B cell (primary cell): ENCODE measurements around the gene FGFR3. TPM values are rescaled to one million over a fixed set of nuclear protein-coding genes. Genes with fewer than 3 reads are reported as not detected.
A peak's percentile ranks its signal among the peaks of the same experiment; 100 is the strongest.

Experiments used
- ATAC-seq: fragments of 200-7000 bp; cut with Tn5 transposase; one replicate; pipeline ENCODE4 v1.10.0; 2021; ENCODE audit warnings: low read depth, mild to moderate bottlenecking, moderate number of reproducible peaks, moderate library complexity
- CTCF ChIA-PET: fragments of 350-600 bp; sonication (Branson Sonifier 250); formaldehyde crosslinking; loops from one replicate; lab custom pipeline; 2021; ENCODE audit warnings: antibody characterized with exemption, inconsistent platforms; lab: Charles Lee
- POLR2A ChIA-PET: fragments of 350-600 bp; sonication (Branson Sonifier 250); formaldehyde crosslinking; loops from one replicate; lab custom pipeline; 2021; ENCODE audit warnings: antibody characterized with exemption; lab: Charles Lee
- DNase-seq: peaks from one replicate; pipeline ENCODE4 v3.0.0; 2013
- H2AFZ ChIP-seq: 2 replicates; pipeline ENCODE4 v1.6.1; 2012; ENCODE audit warnings: mild to moderate bottlenecking, low read depth, low read length; ENCODE audit not compliant: insufficient read depth, poor library complexity, severe bottlenecking
- H3K27ac ChIP-seq, 2 donors: 1 replicate in 1 of 2; 2 replicates in 1 of 2; pipeline ENCODE4 v1.5.1; 2012 to 2013; ENCODE audit warnings: low read length in 2 of 2, mild to moderate bottlenecking in 2 of 2, moderate library complexity in 1 of 2
- H3K27me3 ChIP-seq, 4 experiments: fragments of 200-600 bp in 1 of 4; sonication (generic) in 1 of 4; replicated peaks in 1 of 4; 1 replicate in 2 of 4; 2 replicates in 2 of 4; pipeline versions ENCODE4 v1.6.1 to v1.7.0; 2013 to 2016; ENCODE audit warnings: low read length in 3 of 4, mild to moderate bottlenecking in 2 of 4, mixed read lengths in 1 of 4, moderate library complexity in 1 of 4; ENCODE audit not compliant: insufficient read depth in 4 of 4, control insufficient read depth in 3 of 4; ENCODE audit errors: control extremely low read depth in 1 of 4
- H3K36me3 ChIP-seq, 2 experiments: replicated peaks in 1 of 2; 1 replicate in 1 of 2; 2 replicates in 1 of 2; pipeline versions ENCODE4 v1.6.1 to v1.7.1; 2013; ENCODE audit warnings: low read length in 1 of 2; ENCODE audit not compliant: insufficient read depth in 2 of 2, control insufficient read depth in 1 of 2; ENCODE audit errors: control extremely low read depth in 1 of 2, extremely low read depth in 1 of 2
- H3K4me1 ChIP-seq, 2 donors: fragments of 200-600 bp in 1 of 2; sonication (generic) in 1 of 2; 1 replicate in 1 of 2; 2 replicates in 1 of 2; pipeline versions ENCODE4 v1.5.1 to v1.6.1; 2013 to 2017; ENCODE audit warnings: low read length in 2 of 2; ENCODE audit not compliant: control insufficient read depth in 2 of 2, insufficient read depth in 2 of 2
- H3K4me2 ChIP-seq: replicated peaks from 2 replicates; pipeline ENCODE3; 2012; ENCODE audit warnings: mild to moderate bottlenecking, low read depth, low read length; ENCODE audit not compliant: poor library complexity, severe bottlenecking
- H3K4me3 ChIP-seq, 5 experiments: fragments of 200-600 bp in 1 of 5; sonication (generic) in 1 of 5; 1 replicate in 3 of 5; 2 replicates in 2 of 5; pipeline versions ENCODE4 v1.5.1 to v1.7.0; 2011 to 2016; ENCODE audit warnings: low read length in 4 of 5, mild to moderate bottlenecking in 4 of 5, low read depth in 2 of 5, control low read depth in 1 of 5, moderate library complexity in 1 of 5; ENCODE audit not compliant: insufficient read depth in 1 of 5; ENCODE audit errors: control extremely low read depth in 1 of 5, extremely low read depth in 1 of 5
- H3K79me2 ChIP-seq: fragments of 200-600 bp; sonication (generic); one replicate; pipeline ENCODE4 v1.6.0; 2016; ENCODE audit warnings: low read length; ENCODE audit not compliant: control insufficient read depth, insufficient read depth
- H3K9ac ChIP-seq: fragments of 200-600 bp; sonication (generic); 2 replicates; pipeline ENCODE4 v1.6.1; 2017; ENCODE audit warnings: mild to moderate bottlenecking, low read length, moderate library complexity
- H3K9me3 ChIP-seq, 3 donors: one replicate each; pipeline versions ENCODE4 v1.6.1 to v1.7.1; 2013; ENCODE audit warnings: low read length in 2 of 3; ENCODE audit not compliant: control insufficient read depth in 2 of 3, insufficient read depth in 1 of 3; ENCODE audit errors: control extremely low read depth in 1 of 3
- H4K20me1 ChIP-seq: 2 replicates; pipeline ENCODE4 v1.6.0; 2012; ENCODE audit warnings: mild to moderate bottlenecking, low read length; ENCODE audit not compliant: insufficient read depth, control insufficient read depth, poor library complexity, severe bottlenecking
- H3K27ac Mint-ChIP-seq: one replicate; pipeline ENCODE4 v1.8.0; 2021; ENCODE audit warnings: mixed read lengths
- H3K27me3 Mint-ChIP-seq: one replicate; pipeline ENCODE4 v1.8.0; 2021; ENCODE audit warnings: mixed read lengths
- H3K4me1 Mint-ChIP-seq: one replicate; pipeline ENCODE4 v1.8.0; 2021; ENCODE audit warnings: mixed read lengths
- H3K4me3 Mint-ChIP-seq: one replicate; pipeline ENCODE4 v1.8.0; 2021; ENCODE audit warnings: mixed read lengths
- H3K9me3 Mint-ChIP-seq: one replicate; pipeline ENCODE4 v1.8.0; 2022; ENCODE audit warnings: mixed read lengths; ENCODE audit not compliant: insufficient read depth
- CTCF ChIP-seq: fragments of 200-600 bp; IDR thresholded peaks from one replicate; pipeline ENCODE4 v1.8.0; 2022; ENCODE audit warnings: antibody characterized with exemption, mild to moderate bottlenecking
- EZH2 ChIP-seq: IDR thresholded peaks from 2 replicates; pipeline ENCODE4 v1.6.1; 2012; ENCODE audit warnings: borderline replicate concordance, low read depth, mild to moderate bottlenecking, moderate library complexity, low read length; ENCODE audit not compliant: insufficient read depth, poor library complexity, severe bottlenecking
- WGBS: methylation state at CpG from one replicate; pipeline ENCODE4 v1.1.5; 2013; ENCODE audit warnings: missing lambda C conversion rate; ENCODE audit not compliant: insufficient coverage; 5-methylcytosine and 5-hydroxymethylcytosine counted together
- intact Hi-C: fragments of 100-400 bp; cut with micrococcal nuclease; formaldehyde crosslinking; loops from one replicate; pipeline ENCODE4 v1.10.0; 2022
- polyA plus RNA-seq: library from polyadenylated mRNA; depleted of rRNA; stranded (reverse); fragments of >200 nt; gene quantifications from 2 replicates; pipeline ENCODE4 v1.2.3, GENCODE V29; 2012
- total RNA-seq, 2 donors: library from RNA; stranded (reverse); fragments of 120-200 nt in 1 of 2; gene quantifications; 1 replicate in 1 of 2; 2 replicates in 1 of 2; pipeline versions ENCODE4 v1.2.3 to v1.2.4, GENCODE V29; 2013 to 2022

Gene FGFR3
- total and polyA plus RNA-seq, 2 donors (not counting 1 experiment from before 2014, with no cell fraction given): not detected

- H3K27ac Mint-ChIP-seq: no peak overlapping the region
- no peaks in the 10 kb centered on the region for H3K27me3 Mint-ChIP-seq
- H3K4me1 Mint-ChIP-seq: peaks cover 28% of the 10 kb centered on the region
- Histone ChIP-seq H3K4me2 (no peak overlapping the region), H3K4me3 (no peak overlapping the region), H2AFZ (no peak overlapping the region), H4K20me1 (peaks cover 12% of the 10 kb centered on the region), H3K27me3 (no peaks in the 10 kb centered on the region), H3K27ac (no peak overlapping the region), H3K79me2 (peaks cover 61% of the 10 kb centered on the region), H3K9ac (no peak overlapping the region), H3K36me3 (peaks cover 0 to 9% of the 10 kb centered on the region in 2 experiments), H3K9me3 (no peaks in the 10 kb centered on the region), H3K4me1 (peaks cover 15 to 19% of the 10 kb centered on the region in 2 donors)
- no peak for TF ChIP-seq CTCF
- no peak for TF ChIP-seq EZH2
- peak overlapping the region; percentile 39 for H3K4me3 Mint-ChIP-seq
- ChIA-PET POLR2A (interaction anchor here (0.6 kb wide), 1 partner anchor 36 kb away, joined by 5 read pairs; no protein-coding TSS in a partner anchor), CTCF (interaction anchor here (1.5 kb wide), 1 partner anchor 46 kb away, joined by 3 read pairs; no protein-coding TSS in a partner anchor)
- 97% methylated on average over 5 of the region's 9 CpGs for WGBS
- no peaks in the 10 kb centered on the region for H3K9me3 Mint-ChIP-seq
- no peak for DNase-seq
- ATAC-seq: no peak
- intact Hi-C loops: no loop called here
Observed at GRCh38 chr4:1852904-1853623, 60.0 kb downstream of the FGFR3 start.

- Histone ChIP-seq H3K36me3 (peaks cover 0 to 9% of the 10 kb centered on the region in 2 experiments), H3K9me3 (no peaks in the 10 kb centered on the region), H3K4me2 (peak overlapping the region; percentile 95), H3K27me3 (no peaks in the 10 kb centered on the region), H3K4me3 (peak overlapping the region in 1 of 5 experiments; percentile 42), H2AFZ (peak overlapping the region; percentile 98), H3K27ac (no peak overlapping the region), H3K4me1 (peaks cover 15 to 19% of the 10 kb centered on the region in 2 donors), H3K9ac (no peak overlapping the region), H3K79me2 (peaks cover 57% of the 10 kb centered on the region), H4K20me1 (peaks cover 12% of the 10 kb centered on the region)
- H3K4me3 Mint-ChIP-seq: peak overlapping the region; percentile 76
- peaks cover 28% of the 10 kb centered on the region for H3K4me1 Mint-ChIP-seq
- ChIA-PET CTCF (interaction anchor here (1.0 kb wide), 1 partner anchor 125 kb away, joined by 3 read pairs; no protein-coding TSS in a partner anchor), POLR2A (no interaction called here)
- no CpG with 5 or more reads among the region's 1 CpG for WGBS
- peak overlapping the region; percentile 72 for H3K27ac Mint-ChIP-seq
- DNase-seq (no peak), ATAC-seq (no peak)
- TF ChIP-seq CTCF: no peak
- no peak for TF ChIP-seq EZH2
- no peaks in the 10 kb centered on the region for H3K9me3 Mint-ChIP-seq
- no peaks in the 10 kb centered on the region for H3K27me3 Mint-ChIP-seq
- intact Hi-C loops: loop anchor here (5.0 kb wide), 3 partner anchors 272 to 1108 kb away; partner anchors contain the start of genes CFAP99, GRK4, NOP14 and ZFYVE28
Observed at GRCh38 chr4:1854752-1855151, 61.7 kb downstream of the FGFR3 start.
